Osteocyte (in vitro differentiated cells): ENCODE measurements around the gene C1orf35. TPM values are rescaled to one million over a fixed set of nuclear protein-coding genes. Genes with fewer than 3 reads are reported as not detected.

Source experiments
- DNase-seq: peaks from one replicate; pipeline ENCODE4 v3.0.0; 2021; ENCODE audit warnings: mixed read lengths; ENCODE audit not compliant: unreplicated experiment; ENCODE audit errors: extremely low spot score
- H3K27ac Mint-ChIP-seq: one replicate; pipeline ENCODE4 v1.8.0; 2021; ENCODE audit warnings: mild to moderate bottlenecking, mixed read lengths; ENCODE audit not compliant: unreplicated experiment
- H3K27me3 Mint-ChIP-seq: one replicate; pipeline ENCODE4 v1.8.0; 2021; ENCODE audit warnings: mixed read lengths; ENCODE audit not compliant: unreplicated experiment
- H3K36me3 Mint-ChIP-seq: one replicate; pipeline ENCODE4 v1.8.0; 2021; ENCODE audit warnings: mixed read lengths; ENCODE audit not compliant: unreplicated experiment
- H3K4me1 Mint-ChIP-seq: one replicate; pipeline ENCODE4 v1.8.0; 2021; ENCODE audit warnings: mixed read lengths; ENCODE audit not compliant: unreplicated experiment
- H3K4me3 Mint-ChIP-seq: one replicate; pipeline ENCODE4 v1.8.0; 2021; ENCODE audit warnings: mild to moderate bottlenecking, moderate library complexity, mixed read lengths; ENCODE audit not compliant: unreplicated experiment
- H3K9me3 Mint-ChIP-seq: one replicate; pipeline ENCODE4 v1.8.0; 2021; ENCODE audit warnings: mixed read lengths; ENCODE audit not compliant: unreplicated experiment
- total RNA-seq: library from RNA; stranded (reverse); gene quantifications from 2 replicates; pipeline ENCODE4 v1.2.1, GENCODE V29; 2021
- TF ChIP-seq, protein P1 (sequence below): fragments of 200-600 bp; sonication (generic); IDR thresholded peaks from 2 replicates; pipeline ENCODE4 v1.5.0; 2021; ENCODE audit warnings: antibody characterized with exemption, mild to moderate bottlenecking, moderate library complexity

The C1orf35 gene
- total RNA-seq, 1 donor from 2014 or later, result 13.6 TPM

DNA sequence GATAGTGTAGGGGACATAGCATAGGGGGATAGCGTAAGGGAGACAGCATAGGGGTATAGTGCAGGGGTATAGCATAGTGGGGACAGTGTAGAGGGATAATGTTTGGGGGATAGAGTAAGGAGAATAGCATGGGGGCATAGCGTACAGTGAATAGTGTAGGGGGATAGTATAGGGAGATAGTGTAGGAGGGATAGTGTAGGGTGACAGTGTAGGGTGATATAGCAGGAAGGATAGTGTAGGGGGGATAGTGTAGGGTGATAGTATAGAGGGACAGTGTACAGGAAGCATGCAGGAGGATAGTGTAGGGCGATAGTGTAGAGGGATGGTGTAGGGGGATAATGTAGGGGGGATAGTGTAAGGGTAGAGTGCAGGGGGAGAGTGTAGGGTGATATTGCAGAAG lies 32.3 kb downstream of the C1orf35 start:
- Mint-ChIP-seq H3K27ac (no peak overlapping the region), H3K9me3 (no peaks in the 10 kb centered on the region), H3K4me3 (no peak overlapping the region), H3K27me3 (peaks cover 16% of the 10 kb centered on the region), H3K4me1 (no peaks in the 10 kb centered on the region), H3K36me3 (no peaks in the 10 kb centered on the region)
- DNase-seq, result no peak
- TF ChIP-seq, protein P1, sequence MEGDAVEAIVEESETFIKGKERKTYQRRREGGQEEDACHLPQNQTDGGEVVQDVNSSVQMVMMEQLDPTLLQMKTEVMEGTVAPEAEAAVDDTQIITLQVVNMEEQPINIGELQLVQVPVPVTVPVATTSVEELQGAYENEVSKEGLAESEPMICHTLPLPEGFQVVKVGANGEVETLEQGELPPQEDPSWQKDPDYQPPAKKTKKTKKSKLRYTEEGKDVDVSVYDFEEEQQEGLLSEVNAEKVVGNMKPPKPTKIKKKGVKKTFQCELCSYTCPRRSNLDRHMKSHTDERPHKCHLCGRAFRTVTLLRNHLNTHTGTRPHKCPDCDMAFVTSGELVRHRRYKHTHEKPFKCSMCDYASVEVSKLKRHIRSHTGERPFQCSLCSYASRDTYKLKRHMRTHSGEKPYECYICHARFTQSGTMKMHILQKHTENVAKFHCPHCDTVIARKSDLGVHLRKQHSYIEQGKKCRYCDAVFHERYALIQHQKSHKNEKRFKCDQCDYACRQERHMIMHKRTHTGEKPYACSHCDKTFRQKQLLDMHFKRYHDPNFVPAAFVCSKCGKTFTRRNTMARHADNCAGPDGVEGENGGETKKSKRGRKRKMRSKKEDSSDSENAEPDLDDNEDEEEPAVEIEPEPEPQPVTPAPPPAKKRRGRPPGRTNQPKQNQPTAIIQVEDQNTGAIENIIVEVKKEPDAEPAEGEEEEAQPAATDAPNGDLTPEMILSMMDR, result no peak

DNA sequence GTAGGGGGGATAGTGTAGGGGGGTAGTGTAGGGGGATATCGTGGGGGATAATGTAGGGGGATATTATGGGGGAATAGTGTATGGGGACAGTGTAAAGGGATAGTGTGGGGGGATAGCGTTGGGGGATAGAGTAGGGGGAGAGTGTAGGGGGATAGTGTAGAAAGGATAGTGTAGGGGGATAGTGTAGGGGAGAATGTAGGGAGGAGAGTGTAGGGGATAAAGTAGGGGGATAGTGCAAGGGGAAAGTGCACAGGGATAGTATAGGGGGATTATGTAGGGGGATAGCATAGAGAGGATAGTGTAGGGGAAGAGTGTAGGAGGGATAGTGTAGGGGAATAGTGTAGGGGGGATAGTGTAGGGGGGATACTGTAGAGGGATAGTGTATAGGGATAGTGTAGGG lies 33.0 kb downstream of the C1orf35 start:
- peaks cover 16% of the 10 kb centered on the region for H3K27me3 Mint-ChIP-seq
- no peaks in the 10 kb centered on the region for H3K9me3 Mint-ChIP-seq
- no peak for DNase-seq
- H3K4me3 Mint-ChIP-seq, result no peak overlapping the region
- TF ChIP-seq, protein P1, result no peak
- H3K27ac Mint-ChIP-seq, result no peak overlapping the region
- H3K36me3 Mint-ChIP-seq, result no peaks in the 10 kb centered on the region
- no peaks in the 10 kb centered on the region for H3K4me1 Mint-ChIP-seq

DNA sequence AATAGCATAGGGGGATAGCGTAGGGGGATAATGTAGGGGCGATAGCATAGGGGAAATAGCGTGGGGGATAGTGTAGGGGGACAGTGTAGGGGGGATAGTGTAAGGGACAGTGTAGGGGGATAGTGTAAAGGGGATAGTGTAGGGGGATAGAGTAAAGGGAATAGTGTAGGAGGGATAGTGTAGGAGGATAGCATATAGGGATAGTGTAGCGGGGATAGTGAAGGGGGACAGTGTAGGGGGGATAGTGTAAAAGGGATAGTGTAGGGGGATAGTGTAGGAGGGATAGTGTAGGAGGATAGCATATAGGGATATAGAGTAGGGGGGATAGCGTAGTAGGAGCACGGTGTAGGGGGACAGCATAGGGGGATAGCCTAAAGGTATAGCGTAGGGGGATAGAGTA lies 34.8 kb downstream of the C1orf35 start:
- peaks cover 16% of the 10 kb centered on the region for H3K27me3 Mint-ChIP-seq
- no peak overlapping the region for H3K27ac Mint-ChIP-seq
- H3K4me1 Mint-ChIP-seq, result no peaks in the 10 kb centered on the region
- no peaks in the 10 kb centered on the region for H3K9me3 Mint-ChIP-seq
- TF ChIP-seq, protein P1, result no peak
- DNase-seq, result no peak
- no peak overlapping the region for H3K4me3 Mint-ChIP-seq
- no peaks in the 10 kb centered on the region for H3K36me3 Mint-ChIP-seq

DNA sequence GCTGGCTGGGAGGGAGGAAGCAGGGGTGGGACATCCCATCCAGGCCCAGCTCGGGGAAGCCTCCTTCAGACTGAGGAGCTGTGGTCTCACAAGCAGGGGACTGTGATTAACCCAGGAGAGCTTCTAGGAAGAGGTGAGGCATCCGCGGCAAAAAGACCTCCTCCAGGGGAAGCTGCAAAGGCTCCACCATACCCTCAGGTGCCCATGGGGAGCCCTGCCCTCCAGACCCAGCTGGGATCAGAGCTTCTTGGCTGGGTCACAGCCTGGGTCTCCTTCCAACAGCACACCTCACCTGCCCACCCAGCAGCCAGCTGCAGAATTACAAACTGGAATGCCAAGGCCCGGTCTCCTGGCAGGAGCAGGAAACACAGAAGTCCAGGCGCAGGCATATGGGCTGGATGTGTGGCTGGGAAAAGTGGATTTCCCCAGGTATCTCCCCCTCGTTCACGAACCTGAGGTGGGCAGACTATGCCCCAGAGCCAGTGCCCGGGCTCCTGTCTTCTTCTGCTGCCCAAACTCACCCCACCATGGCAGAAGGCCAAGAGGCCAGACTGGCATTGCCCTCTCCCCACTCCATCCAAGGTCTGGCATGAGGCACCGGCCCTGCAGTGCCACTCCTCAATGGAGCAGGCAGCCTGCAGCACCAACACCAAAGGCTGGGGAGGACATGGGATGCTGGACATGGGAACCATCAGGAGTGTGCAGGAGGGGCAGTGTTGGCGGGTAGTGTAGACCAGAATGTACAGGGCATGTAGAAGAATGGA lies 36.1 kb downstream of the C1orf35 start:
- Mint-ChIP-seq H3K36me3 (no peaks in the 10 kb centered on the region), H3K4me3 (no peak overlapping the region), H3K27ac (no peak overlapping the region), H3K9me3 (no peaks in the 10 kb centered on the region), H3K4me1 (no peaks in the 10 kb centered on the region), H3K27me3 (peaks cover 16% of the 10 kb centered on the region)
- TF ChIP-seq, protein P1, result no peak
- DNase-seq, result no peak

DNA sequence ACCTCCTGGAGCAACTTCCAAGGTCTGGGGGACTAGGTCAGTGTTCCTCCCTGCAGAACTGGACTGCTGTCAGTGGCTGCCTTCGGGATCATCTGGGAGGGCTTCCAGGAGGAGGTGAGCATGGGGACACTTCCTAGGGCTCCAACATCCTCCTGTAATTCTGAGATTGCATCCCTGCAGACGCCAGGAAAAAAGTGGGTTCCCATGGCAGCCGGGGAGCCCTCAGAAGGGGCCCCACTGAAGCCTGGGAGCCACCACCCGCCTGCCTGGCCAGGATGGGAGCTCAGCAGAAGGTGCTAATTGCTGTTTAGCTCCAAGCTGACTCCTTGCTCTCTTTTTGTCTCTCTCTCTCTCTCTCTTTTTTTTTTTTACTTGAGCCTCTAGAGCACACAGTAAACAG lies 36.7 kb downstream of the C1orf35 start:
- no peak overlapping the region for H3K4me3 Mint-ChIP-seq
- H3K4me1 Mint-ChIP-seq, result no peaks in the 10 kb centered on the region
- H3K36me3 Mint-ChIP-seq, result no peaks in the 10 kb centered on the region
- peaks cover 16% of the 10 kb centered on the region for H3K27me3 Mint-ChIP-seq
- H3K9me3 Mint-ChIP-seq, result no peaks in the 10 kb centered on the region
- TF ChIP-seq, protein P1, result no peak
- H3K27ac Mint-ChIP-seq, result no peak overlapping the region
- no peak for DNase-seq
